HepG2 (cell line): ENCODE results near the gene TRMT10C. TPM values are rescaled to one million over a fixed set of nuclear protein-coding genes. Genes with fewer than 3 reads are reported as not detected.
A peak's percentile ranks its signal among the peaks of the same experiment; 100 is the strongest.

Source experiments
- AKNA ChIP-seq: sonication (generic); formaldehyde crosslinking; IDR thresholded peaks from 2 replicates; pipeline ENCODE4 v1.4.0; 2020; ENCODE audit warnings: missing genetic modification reagents, borderline replicate concordance
- ARID4A ChIP-seq: sonication (generic); formaldehyde crosslinking; IDR thresholded peaks from 2 replicates; pipeline ENCODE4 v1.5.0; 2020; ENCODE audit warnings: mild to moderate bottlenecking, missing genetic modification reagents, borderline replicate concordance
- BORCS8-MEF2B ChIP-seq: sonication (generic); formaldehyde crosslinking; IDR thresholded peaks from 2 replicates; pipeline ENCODE4 v1.8.0; 2022; ENCODE audit warnings: mild to moderate bottlenecking, missing genetic modification reagents
- EHMT2 ChIP-seq: fragments of 200-600 bp; sonication (generic); IDR thresholded peaks from 2 replicates; pipeline ENCODE4 v1.7.0; 2017; ENCODE audit warnings: antibody characterized with exemption, low read depth, low read length, borderline replicate concordance
- MLX ChIP-seq: IDR thresholded peaks from 2 replicates; pipeline ENCODE4 v1.6.1; 2016
- POGZ ChIP-seq: sonication (generic); formaldehyde crosslinking; IDR thresholded peaks from 2 replicates; pipeline ENCODE4 v1.4.0; 2020; ENCODE audit warnings: mild to moderate bottlenecking, missing genetic modification reagents
- SKIL ChIP-seq: sonication (generic); formaldehyde crosslinking; IDR thresholded peaks from 2 replicates; pipeline ENCODE4 v1.8.0; 2022; ENCODE audit warnings: missing genetic modification reagents, mild to moderate bottlenecking, moderate library complexity, borderline replicate concordance
- SMAD3 ChIP-seq: sonication (generic); formaldehyde crosslinking; IDR thresholded peaks from 2 replicates; pipeline ENCODE4 v1.4.0; 2020; ENCODE audit warnings: missing genetic modification reagents
- SNRNP70 ChIP-seq: fragments of 200-400 bp; formaldehyde crosslinking; IDR thresholded peaks from 2 replicates; pipeline ENCODE4 v1.6.1; 2017; ENCODE audit warnings: mild to moderate bottlenecking, low read depth, low read length, moderate library complexity
- ZNF687 ChIP-seq: sonication (generic); formaldehyde crosslinking; IDR thresholded peaks from 2 replicates; pipeline ENCODE4 v1.5.1; 2020; ENCODE audit warnings: mild to moderate bottlenecking, missing genetic modification reagents, moderate library complexity
- ZNF746 ChIP-seq: sonication (generic); formaldehyde crosslinking; IDR thresholded peaks from 2 replicates; pipeline ENCODE4 v1.8.0; 2022; ENCODE audit warnings: mild to moderate bottlenecking, missing genetic modification reagents
- polyA plus RNA-seq, 8 experiments: library from polyadenylated mRNA; depleted of rRNA in 3 of 8; stranded (reverse) in 7 of 8; unstranded in 1 of 8; fragments of >200 nt; fragmentation: Illumina TruSeq in 4 of 8; extraction: Trizol in 4 of 8; gene quantifications; 2 replicates each; pipeline versions ENCODE4 v1.2.1 to v1.2.3, GENCODE V29; 2011 to 2016; ENCODE audit warnings: low read depth in 4 of 8, missing spikeins in 1 of 8, mixed read lengths in 1 of 8; ENCODE audit not compliant: insufficient read depth in 1 of 8
- total RNA-seq, 5 experiments: library from RNA; depleted of rRNA; stranded (reverse); fragments of >200 nt; fragmentation: Illumina TruSeq; extraction: Trizol; gene quantifications; 2 replicates each; pipeline ENCODE4 v1.2.3, GENCODE V29; 2016; ENCODE audit warnings: low read depth in 1 of 5

TRMT10C gene
- total and polyA plus RNA-seq, 2 of the 13 experiments (the other 11 are each of a cell fraction or from before 2014, with no cell fraction given): 10.8 to 39.2 TPM

- TF ChIP-seq SNRNP70: no peak
- TF ChIP-seq POGZ (CRISPR knock-in tag): peak; percentile 94
- 0 out of 2 replicates have a peak, but pooled peaks have one; percentile 32 for TF ChIP-seq ZNF746 (CRISPR knock-in tag)
- peak; percentile 66; the same call in 1 of the 2 replicates for TF ChIP-seq EHMT2
- TF ChIP-seq ARID4A (CRISPR knock-in tag): peak; percentile 85; the same call in 1 of the 2 replicates
- no peak for TF ChIP-seq SKIL
- TF ChIP-seq AKNA (CRISPR knock-in tag): no peak
- TF ChIP-seq BORCS8-MEF2B (CRISPR knock-in tag): peak; percentile 91
- TF ChIP-seq MLX (CRISPR knock-in tag): peak; percentile 23; the same call in 1 of the 2 replicates
- peak; percentile 94 for TF ChIP-seq ZNF687 (CRISPR knock-in tag)
- no peak; the same call in 1 of the 2 replicates for TF ChIP-seq SMAD3 (CRISPR knock-in tag)
Measured at GRCh38 chr3:101561630-101562328, at the start of gene TRMT10C (continued).
